HCT116 (cell line): ENCODE measurements around the gene POU2F3. TPM values are rescaled to one million over a fixed set of nuclear protein-coding genes. Genes with fewer than 3 reads are reported as not detected.

Source experiments
- ATAC-seq: fragments of 200-7000 bp; cut with Tn5 transposase; 2 replicates; pipeline ENCODE4 v1.9.1; 2020; ENCODE audit warnings: mild to moderate bottlenecking, moderate library complexity
- BruUV-seq: library from RNA; stranded (reverse); fragments of 400-500 nt; replicated peaks from 2 replicates; lab custom pipeline; 2021; lab: Mats Ljungman, UMichigan
- CTCF ChIA-PET: fragments of 300-600 bp; sonication (Branson Sonifier 250); formaldehyde crosslinking; loops from one replicate; lab custom pipeline; 2021; ENCODE audit warnings: antibody characterized with exemption; lab: Charles Lee
- POLR2A ChIA-PET: fragments of 300-600, 350-600 bp; sonication (Branson Sonifier 250); formaldehyde crosslinking; loops from one replicate; lab custom pipeline; 2021; ENCODE audit warnings: antibody characterized with exemption; lab: Charles Lee
- RAD21 ChIA-PET, 2 experiments: fragments of 300-600 bp; sonication (Branson Sonifier 250); formaldehyde crosslinking; loops; one replicate each; lab custom pipeline; 2023; ENCODE audit warnings: low total read pairs in 2 of 2; ENCODE audit not compliant: uncharacterized antibody in 2 of 2, unreplicated experiment in 2 of 2, low non-redundant PET in 1 of 2; lab: Charles Lee
- DNase-seq: peaks from one replicate; pipeline ENCODE4 v3.0.0-alpha.2; 2010; ENCODE audit warnings: low read depth, low spot score
- H2AFZ ChIP-seq: fragments of 200-600 bp; shearing (Covaris generic), sonication (generic); 2 replicates; pipeline ENCODE4 v1.6.1; 2017; ENCODE audit warnings: low read depth, mixed run types, mixed read lengths, antibody characterized with exemption, low read length; ENCODE audit not compliant: poor library complexity, severe bottlenecking
- H3K27ac ChIP-seq: 2 replicates; pipeline ENCODE4 v1.5.1; 2012; ENCODE audit warnings: low read depth, low read length
- H3K27me3 ChIP-seq: fragments of 200-600 bp; sonication (generic); 2 replicates; pipeline ENCODE4 v1.6.1; 2016; ENCODE audit warnings: mixed run types, low read length, mixed read lengths; ENCODE audit not compliant: insufficient read depth
- H3K36me3 ChIP-seq, 2 experiments: fragments of 200-500 bp in 1 of 2; fragments of 200-600 bp in 1 of 2; sonication (Bioruptor generic) in 1 of 2; sonication (generic) in 1 of 2; 2 replicates each; pipeline versions ENCODE4 v1.5.1 to v1.6.1; 2014 to 2016; ENCODE audit warnings: low read length in 2 of 2, inconsistent platforms in 1 of 2, mixed read lengths in 1 of 2, mixed run types in 1 of 2; ENCODE audit not compliant: insufficient read depth in 2 of 2, control insufficient read depth in 1 of 2
- H3K4me1 ChIP-seq, 2 experiments: fragments of 200-600 bp in 1 of 2; sonication (generic) in 1 of 2; 2 replicates each; pipeline versions ENCODE4 v1.5.1 to v1.6.1; 2012 to 2017; ENCODE audit warnings: low read length in 2 of 2, inconsistent platforms in 1 of 2, mild to moderate bottlenecking in 1 of 2, mixed read lengths in 1 of 2, mixed run types in 1 of 2, moderate library complexity in 1 of 2; ENCODE audit not compliant: insufficient read depth in 2 of 2, control insufficient read depth in 1 of 2
- H3K4me2 ChIP-seq: fragments of 200-600 bp; sonication (generic); 2 replicates; pipeline ENCODE4 v1.6.1; 2017; ENCODE audit warnings: mixed run types, low read length, mixed read lengths
- H3K4me3 ChIP-seq, 2 experiments: fragments of 200-600 bp in 1 of 2; sonication (generic) in 1 of 2; replicated peaks in 1 of 2; 2 replicates each; pipeline ENCODE4 v1.5.1; 2011 to 2016; ENCODE audit warnings: low read length in 2 of 2, control low read depth in 1 of 2, low read depth in 1 of 2, mild to moderate bottlenecking in 1 of 2, mixed read lengths in 1 of 2, mixed run types in 1 of 2
- H3K79me2 ChIP-seq: fragments of 200-600 bp; sonication (generic); 2 replicates; pipeline ENCODE4 v1.6.1; 2017; ENCODE audit warnings: mild to moderate bottlenecking, mixed run types, low read length, moderate library complexity, mixed read lengths; ENCODE audit not compliant: insufficient read depth
- H3K9ac ChIP-seq: fragments of 200-600 bp; sonication (generic); 2 replicates; pipeline ENCODE4 v1.6.1; 2016; ENCODE audit warnings: low read length, mixed read lengths
- H3K9me2 ChIP-seq: fragments of 200-600 bp; sonication (generic), shearing (Covaris generic); 2 replicates; pipeline ENCODE4 v1.6.1; 2017; ENCODE audit warnings: mixed run types, mild to moderate bottlenecking, moderate library complexity; ENCODE audit not compliant: insufficient read depth
- H3K9me3 ChIP-seq, 2 experiments: fragments of 200-500 bp in 1 of 2; fragments of 200-600 bp in 1 of 2; sonication (Bioruptor generic) in 1 of 2; sonication (generic) in 1 of 2; 2 replicates each; pipeline ENCODE4 v1.6.1; 2014 to 2017; ENCODE audit warnings: low read length in 2 of 2, mixed read lengths in 2 of 2, inconsistent platforms in 1 of 2, low read depth in 1 of 2, mild to moderate bottlenecking in 1 of 2, mixed run types in 1 of 2, moderate library complexity in 1 of 2; ENCODE audit not compliant: control insufficient read depth in 1 of 2, insufficient read depth in 1 of 2
- H4K20me1 ChIP-seq: fragments of 200-600 bp; sonication (generic), shearing (Covaris generic); 2 replicates; pipeline ENCODE4 v1.6.1; 2017; ENCODE audit warnings: mixed run types, mild to moderate bottlenecking, moderate library complexity; ENCODE audit not compliant: insufficient read depth
- CBX3 ChIP-seq: IDR thresholded peaks from 2 replicates; pipeline ENCODE4 v1.6.1; 2012; ENCODE audit warnings: low read depth
- EGR1 ChIP-seq: IDR thresholded peaks from 2 replicates; pipeline ENCODE4 v1.6.1; 2012; ENCODE audit warnings: low read depth
- ELF1 ChIP-seq: IDR thresholded peaks from 2 replicates; pipeline ENCODE4 v1.6.1; 2012; ENCODE audit warnings: low read depth, borderline replicate concordance
- EZH2 ChIP-seq: fragments of 200-600 bp; sonication (generic); IDR thresholded peaks from 2 replicates; pipeline ENCODE4 v1.6.1; 2017; ENCODE audit warnings: antibody characterized with exemption, mixed run types
- EZH2phosphoT487 ChIP-seq: fragments of 200-600 bp; IDR thresholded peaks from 2 replicates; pipeline ENCODE4 v1.6.1; 2018; ENCODE audit warnings: antibody characterized with exemption, borderline replicate concordance
- FOSL1 ChIP-seq: IDR thresholded peaks from 2 replicates; pipeline ENCODE4 v1.6.1; 2012; ENCODE audit warnings: low read depth
- JUND ChIP-seq: IDR thresholded peaks from 2 replicates; pipeline ENCODE4 v1.6.1; 2012
- POLR2A ChIP-seq: IDR thresholded peaks from 2 replicates; pipeline ENCODE4 v1.7.0; 2011; ENCODE audit warnings: borderline replicate concordance; ENCODE audit not compliant: insufficient read depth, insufficient read length; ENCODE audit errors: extremely low read depth
- POLR2AphosphoS5 ChIP-seq: IDR thresholded peaks from 2 replicates; pipeline ENCODE4 v1.6.1; 2011; ENCODE audit warnings: mild to moderate bottlenecking, low read depth, low read length, moderate library complexity
- SIN3A ChIP-seq: IDR thresholded peaks from 2 replicates; pipeline ENCODE4 v1.6.1; 2012; ENCODE audit warnings: low read depth
- ZNF274 ChIP-seq: fragments of 200-500 bp; sonication (Bioruptor generic); IDR thresholded peaks from 2 replicates; pipeline ENCODE4 v1.6.1; 2014; ENCODE audit warnings: mild to moderate bottlenecking, low read depth, low read length, inconsistent platforms
- intact Hi-C: fragments of 100-400 bp; cut with micrococcal nuclease; formaldehyde crosslinking; loops from 2 replicates; pipeline ENCODE4 v1.10.0; 2022
- total RNA-seq: library from RNA; stranded (reverse); gene quantifications from one replicate; pipeline ENCODE4 v1.2.1, GENCODE V29; 2021; ENCODE audit not compliant: unreplicated experiment
- TF ChIP-seq, protein P1 (sequence below): IDR thresholded peaks from 2 replicates; pipeline ENCODE4 v1.6.1; 2012
- TF ChIP-seq, protein P2 (sequence below), 3 experiments: fragments of 200-600 bp in 1 of 3; sonication (generic) in 1 of 3; IDR thresholded peaks in 2 of 3; conservative IDR thresholded peaks in 1 of 3; 2 replicates each; pipeline ENCODE4 v1.5.1; 2012 to 2017; ENCODE audit warnings: low read depth in 2 of 3, low read length in 2 of 3, antibody characterized with exemption in 1 of 3, borderline replicate concordance in 1 of 3, control low read depth in 1 of 3, mild to moderate bottlenecking in 1 of 3, mixed read lengths in 1 of 3, mixed run types in 1 of 3, moderate library complexity in 1 of 3; ENCODE audit not compliant: insufficient read depth in 1 of 3
- TF ChIP-seq, protein P3 (sequence below): IDR thresholded peaks from 2 replicates; pipeline ENCODE4 v1.6.1; 2011; ENCODE audit warnings: mild to moderate bottlenecking, low read length, moderate library complexity; ENCODE audit not compliant: insufficient replicate concordance; ENCODE audit errors: extremely low read depth

Gene POU2F3
- total RNA-seq, 1 experiment from 2014 or later = 0.15 TPM

DNA sequence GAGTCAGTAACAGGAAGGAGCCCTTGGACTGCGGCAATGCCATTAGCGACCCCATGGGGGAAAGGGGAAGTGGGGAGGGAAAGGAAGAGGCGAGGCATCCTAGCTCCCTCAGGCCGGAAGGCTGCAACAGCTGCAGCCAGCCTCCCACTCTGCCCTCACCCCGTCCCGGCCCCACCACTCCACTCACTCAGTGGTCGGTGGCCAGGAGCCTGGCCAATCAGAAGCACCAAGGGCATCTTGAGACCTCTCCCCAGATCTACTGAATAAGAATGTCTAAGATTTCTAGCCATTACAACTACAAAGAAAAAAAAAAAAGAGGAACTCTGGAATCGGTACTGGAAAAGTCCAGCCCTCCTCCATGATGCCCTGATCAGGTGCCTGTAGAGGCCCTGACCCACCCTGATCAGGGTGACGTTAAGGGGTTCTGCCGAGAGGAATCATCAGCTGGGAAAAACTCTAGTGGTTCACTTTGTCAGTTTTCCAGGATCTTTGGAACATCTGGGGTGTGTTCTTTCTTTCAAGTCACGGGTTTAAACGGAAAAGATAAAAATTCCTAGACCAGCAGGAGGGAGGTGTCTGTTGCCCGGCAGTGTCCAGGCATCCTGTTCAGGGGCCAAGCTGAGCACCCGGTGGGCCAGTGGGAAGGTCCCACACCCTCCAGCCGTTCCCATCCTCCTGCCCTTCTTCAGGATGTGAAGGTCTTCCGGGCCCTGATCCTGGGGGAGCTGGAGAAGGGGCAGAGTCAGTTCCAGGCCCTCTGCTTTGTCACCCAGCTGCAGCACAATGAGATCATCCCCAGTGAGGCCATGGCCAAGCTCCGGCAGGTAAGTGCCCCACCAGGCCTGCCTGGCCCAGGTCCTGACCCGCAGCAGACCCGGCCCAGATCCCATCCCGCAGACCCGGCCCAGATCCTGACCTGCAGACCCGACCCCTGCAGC, 14.7 kb upstream of the POU2F3 start:
- ChIA-PET POLR2A (no interaction called here), CTCF (interaction anchor here (1.1 to 2.3 kb wide), 3 partner anchors 12 to 78 kb away, joined by 3 to 9 read pairs (median 4); no protein-coding TSS in a partner anchor), RAD21 (no interaction called here)
- Histone ChIP-seq H4K20me1 (no peaks in the 10 kb centered on the region), H3K27me3 (no peaks in the 10 kb centered on the region), H2AFZ (no peak overlapping the region), H3K79me2 (no peaks in the 10 kb centered on the region), H3K9ac (no peak overlapping the region), H3K9me2 (no peaks in the 10 kb centered on the region), H3K4me1 (0 out of 4 replicates have a peak, but pooled peaks cover 0 to 2% of the 10 kb centered on the region in 2 experiments), H3K4me2 (no peak overlapping the region), H3K27ac (no peak overlapping the region), H3K4me3 (no peak overlapping the region), H3K9me3 (no peaks in the 10 kb centered on the region), H3K36me3 (no peaks in the 10 kb centered on the region)
- no TSS peak for BruUV-seq
- ATAC-seq (no peak), DNase-seq (no peak)
- intact Hi-C loops = no loop called here
- TF ChIP-seq, protein P1, sequence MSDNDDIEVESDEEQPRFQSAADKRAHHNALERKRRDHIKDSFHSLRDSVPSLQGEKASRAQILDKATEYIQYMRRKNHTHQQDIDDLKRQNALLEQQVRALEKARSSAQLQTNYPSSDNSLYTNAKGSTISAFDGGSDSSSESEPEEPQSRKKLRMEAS = no peak
- no peak for TF ChIP-seq ZNF274
- TF ChIP-seq EGR1 = no peak
- no peak for TF ChIP-seq POLR2A
- TF ChIP-seq FOSL1 = no peak
- no peak for TF ChIP-seq JUND
- TF ChIP-seq, protein P2, sequence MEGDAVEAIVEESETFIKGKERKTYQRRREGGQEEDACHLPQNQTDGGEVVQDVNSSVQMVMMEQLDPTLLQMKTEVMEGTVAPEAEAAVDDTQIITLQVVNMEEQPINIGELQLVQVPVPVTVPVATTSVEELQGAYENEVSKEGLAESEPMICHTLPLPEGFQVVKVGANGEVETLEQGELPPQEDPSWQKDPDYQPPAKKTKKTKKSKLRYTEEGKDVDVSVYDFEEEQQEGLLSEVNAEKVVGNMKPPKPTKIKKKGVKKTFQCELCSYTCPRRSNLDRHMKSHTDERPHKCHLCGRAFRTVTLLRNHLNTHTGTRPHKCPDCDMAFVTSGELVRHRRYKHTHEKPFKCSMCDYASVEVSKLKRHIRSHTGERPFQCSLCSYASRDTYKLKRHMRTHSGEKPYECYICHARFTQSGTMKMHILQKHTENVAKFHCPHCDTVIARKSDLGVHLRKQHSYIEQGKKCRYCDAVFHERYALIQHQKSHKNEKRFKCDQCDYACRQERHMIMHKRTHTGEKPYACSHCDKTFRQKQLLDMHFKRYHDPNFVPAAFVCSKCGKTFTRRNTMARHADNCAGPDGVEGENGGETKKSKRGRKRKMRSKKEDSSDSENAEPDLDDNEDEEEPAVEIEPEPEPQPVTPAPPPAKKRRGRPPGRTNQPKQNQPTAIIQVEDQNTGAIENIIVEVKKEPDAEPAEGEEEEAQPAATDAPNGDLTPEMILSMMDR (IDR thresholded peaks at IDR 0.05 in 2 of 3, conservative IDR thresholded peaks at IDR 0.05 in 1 of 3; ENCODE audit: borderline replicate concordance in 1 of 3, insufficient read depth in 1 of 3, low read depth in 2 of 3, low read length in 2 of 3) = no peak
- TF ChIP-seq, protein P3, sequence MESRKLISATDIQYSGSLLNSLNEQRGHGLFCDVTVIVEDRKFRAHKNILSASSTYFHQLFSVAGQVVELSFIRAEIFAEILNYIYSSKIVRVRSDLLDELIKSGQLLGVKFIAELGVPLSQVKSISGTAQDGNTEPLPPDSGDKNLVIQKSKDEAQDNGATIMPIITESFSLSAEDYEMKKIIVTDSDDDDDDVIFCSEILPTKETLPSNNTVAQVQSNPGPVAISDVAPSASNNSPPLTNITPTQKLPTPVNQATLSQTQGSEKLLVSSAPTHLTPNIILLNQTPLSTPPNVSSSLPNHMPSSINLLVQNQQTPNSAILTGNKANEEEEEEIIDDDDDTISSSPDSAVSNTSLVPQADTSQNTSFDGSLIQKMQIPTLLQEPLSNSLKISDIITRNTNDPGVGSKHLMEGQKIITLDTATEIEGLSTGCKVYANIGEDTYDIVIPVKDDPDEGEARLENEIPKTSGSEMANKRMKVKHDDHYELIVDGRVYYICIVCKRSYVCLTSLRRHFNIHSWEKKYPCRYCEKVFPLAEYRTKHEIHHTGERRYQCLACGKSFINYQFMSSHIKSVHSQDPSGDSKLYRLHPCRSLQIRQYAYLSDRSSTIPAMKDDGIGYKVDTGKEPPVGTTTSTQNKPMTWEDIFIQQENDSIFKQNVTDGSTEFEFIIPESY = no peak
- no peak for TF ChIP-seq EZH2
- no peak for TF ChIP-seq ELF1
- TF ChIP-seq CBX3 = no peak
- TF ChIP-seq POLR2AphosphoS5 = no peak
- TF ChIP-seq SIN3A = no peak
- no peak for TF ChIP-seq EZH2phosphoT487
